Measurements from ENCODE around the gene SINHCAF. TPM values are rescaled to one million over a fixed set of nuclear protein-coding genes. Genes with fewer than 3 reads are reported as not detected.
"Not testable (repeated sequence)": the region's sequence is repeated elsewhere in the genome, so short reads cannot be mapped to it uniquely, and the experiment has no call there.

SINHCAF gene, protein sequence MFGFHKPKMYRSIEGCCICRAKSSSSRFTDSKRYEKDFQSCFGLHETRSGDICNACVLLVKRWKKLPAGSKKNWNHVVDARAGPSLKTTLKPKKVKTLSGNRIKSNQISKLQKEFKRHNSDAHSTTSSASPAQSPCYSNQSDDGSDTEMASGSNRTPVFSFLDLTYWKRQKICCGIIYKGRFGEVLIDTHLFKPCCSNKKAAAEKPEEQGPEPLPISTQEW
- 10 to 100 TPM in 1 of 2 donors, 1 to 10 TPM in 1; 3.9 to 10.3 TPM for total RNA-seq
- polyA plus RNA-seq = 1 to 10 TPM; 2.3 to 5.8 TPM

DNA sequence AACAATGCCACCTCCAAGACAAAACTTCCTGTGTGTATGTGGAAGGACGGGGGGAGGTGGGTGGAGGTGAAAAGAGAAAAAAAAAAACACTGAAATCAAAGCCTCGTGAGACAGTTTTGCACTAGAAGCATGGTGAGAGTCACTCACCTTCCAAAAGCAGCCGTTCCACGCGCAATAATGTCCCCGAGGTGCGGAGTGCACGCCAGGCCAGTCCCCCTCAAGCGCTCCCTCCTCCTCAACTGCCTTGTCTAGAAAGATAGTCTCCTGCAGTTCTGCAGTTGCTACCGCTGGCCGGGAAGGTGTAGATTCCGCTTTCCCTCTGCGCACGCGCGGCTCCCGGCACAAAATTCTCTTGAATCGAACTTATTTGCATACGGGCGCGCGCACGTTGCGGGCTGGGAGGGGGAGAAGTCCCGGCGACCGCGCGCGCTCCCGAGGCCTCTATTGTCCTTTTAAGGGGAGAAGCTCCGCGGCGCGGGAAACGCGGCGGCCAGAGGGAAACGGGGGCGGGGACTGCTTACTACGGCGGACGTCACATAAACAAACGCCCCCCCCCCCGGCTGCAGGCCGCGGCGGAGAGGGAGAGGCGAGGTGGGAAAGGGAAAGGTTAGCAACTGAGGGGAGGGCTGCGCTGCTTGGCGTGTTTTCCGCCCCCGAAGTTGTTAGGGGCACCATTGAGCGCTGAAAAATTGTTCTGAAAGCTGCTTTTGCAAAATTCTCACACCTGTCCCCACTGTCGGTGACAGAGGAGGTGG lies at the start of gene SINHCAF:
SINHCAF (minus strand) TSS at position 274 of the 755 bp plus-strand sequence. CDS start 27,946 bp downstream, outside the sequence.
- no peaks in the 10 kb centered on the region for H3K9me3 ChIP-seq (ENCODE audit: control insufficient read depth in 4 of 4, low read length in 3 of 4)
- no peak for TF ChIP-seq YY1 (IDR thresholded peaks at IDR 0.05)
- peak in 1 of 2 donors; percentile 56 for TF ChIP-seq EGR1 (IDR thresholded peaks at IDR 0.05; ENCODE audit: low read depth in 2 of 2)
- TF ChIP-seq, protein P1, sequence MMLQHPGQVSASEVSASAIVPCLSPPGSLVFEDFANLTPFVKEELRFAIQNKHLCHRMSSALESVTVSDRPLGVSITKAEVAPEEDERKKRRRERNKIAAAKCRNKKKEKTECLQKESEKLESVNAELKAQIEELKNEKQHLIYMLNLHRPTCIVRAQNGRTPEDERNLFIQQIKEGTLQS (IDR thresholded peaks at IDR 0.05) = no peak
- peak in 1 of 2 donors; percentile 23 for TF ChIP-seq JUND (IDR thresholded peaks at IDR 0.05)
- peak; percentile 13 to 14 for TF ChIP-seq RXRA (IDR thresholded peaks at IDR 0.05)
- TF ChIP-seq, protein P2, sequence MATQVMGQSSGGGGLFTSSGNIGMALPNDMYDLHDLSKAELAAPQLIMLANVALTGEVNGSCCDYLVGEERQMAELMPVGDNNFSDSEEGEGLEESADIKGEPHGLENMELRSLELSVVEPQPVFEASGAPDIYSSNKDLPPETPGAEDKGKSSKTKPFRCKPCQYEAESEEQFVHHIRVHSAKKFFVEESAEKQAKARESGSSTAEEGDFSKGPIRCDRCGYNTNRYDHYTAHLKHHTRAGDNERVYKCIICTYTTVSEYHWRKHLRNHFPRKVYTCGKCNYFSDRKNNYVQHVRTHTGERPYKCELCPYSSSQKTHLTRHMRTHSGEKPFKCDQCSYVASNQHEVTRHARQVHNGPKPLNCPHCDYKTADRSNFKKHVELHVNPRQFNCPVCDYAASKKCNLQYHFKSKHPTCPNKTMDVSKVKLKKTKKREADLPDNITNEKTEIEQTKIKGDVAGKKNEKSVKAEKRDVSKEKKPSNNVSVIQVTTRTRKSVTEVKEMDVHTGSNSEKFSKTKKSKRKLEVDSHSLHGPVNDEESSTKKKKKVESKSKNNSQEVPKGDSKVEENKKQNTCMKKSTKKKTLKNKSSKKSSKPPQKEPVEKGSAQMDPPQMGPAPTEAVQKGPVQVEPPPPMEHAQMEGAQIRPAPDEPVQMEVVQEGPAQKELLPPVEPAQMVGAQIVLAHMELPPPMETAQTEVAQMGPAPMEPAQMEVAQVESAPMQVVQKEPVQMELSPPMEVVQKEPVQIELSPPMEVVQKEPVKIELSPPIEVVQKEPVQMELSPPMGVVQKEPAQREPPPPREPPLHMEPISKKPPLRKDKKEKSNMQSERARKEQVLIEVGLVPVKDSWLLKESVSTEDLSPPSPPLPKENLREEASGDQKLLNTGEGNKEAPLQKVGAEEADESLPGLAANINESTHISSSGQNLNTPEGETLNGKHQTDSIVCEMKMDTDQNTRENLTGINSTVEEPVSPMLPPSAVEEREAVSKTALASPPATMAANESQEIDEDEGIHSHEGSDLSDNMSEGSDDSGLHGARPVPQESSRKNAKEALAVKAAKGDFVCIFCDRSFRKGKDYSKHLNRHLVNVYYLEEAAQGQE (IDR thresholded peaks at IDR 0.05) = peak; percentile 82
- peak; percentile 96 for TF ChIP-seq TAF1 (conservative IDR thresholded peaks at IDR 0.05)
- TF ChIP-seq NR2F2 (IDR thresholded peaks at IDR 0.05) = peak; percentile 45
- TF ChIP-seq RAD21 (IDR thresholded peaks at IDR 0.05) = peak in 1 of 2 donors; percentile 29
- TF ChIP-seq, protein P3, sequence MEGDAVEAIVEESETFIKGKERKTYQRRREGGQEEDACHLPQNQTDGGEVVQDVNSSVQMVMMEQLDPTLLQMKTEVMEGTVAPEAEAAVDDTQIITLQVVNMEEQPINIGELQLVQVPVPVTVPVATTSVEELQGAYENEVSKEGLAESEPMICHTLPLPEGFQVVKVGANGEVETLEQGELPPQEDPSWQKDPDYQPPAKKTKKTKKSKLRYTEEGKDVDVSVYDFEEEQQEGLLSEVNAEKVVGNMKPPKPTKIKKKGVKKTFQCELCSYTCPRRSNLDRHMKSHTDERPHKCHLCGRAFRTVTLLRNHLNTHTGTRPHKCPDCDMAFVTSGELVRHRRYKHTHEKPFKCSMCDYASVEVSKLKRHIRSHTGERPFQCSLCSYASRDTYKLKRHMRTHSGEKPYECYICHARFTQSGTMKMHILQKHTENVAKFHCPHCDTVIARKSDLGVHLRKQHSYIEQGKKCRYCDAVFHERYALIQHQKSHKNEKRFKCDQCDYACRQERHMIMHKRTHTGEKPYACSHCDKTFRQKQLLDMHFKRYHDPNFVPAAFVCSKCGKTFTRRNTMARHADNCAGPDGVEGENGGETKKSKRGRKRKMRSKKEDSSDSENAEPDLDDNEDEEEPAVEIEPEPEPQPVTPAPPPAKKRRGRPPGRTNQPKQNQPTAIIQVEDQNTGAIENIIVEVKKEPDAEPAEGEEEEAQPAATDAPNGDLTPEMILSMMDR (IDR thresholded peaks at IDR 0.05; ENCODE audit: low read depth, low read length, missing input control) = no peak
- TF ChIP-seq GABPA (IDR thresholded peaks at IDR 0.05 in 1 of 2, conservative IDR thresholded peaks at IDR 0.05 in 1 of 2) = peak in 1 of 2 donors; percentile 30
- TF ChIP-seq, protein P4, sequence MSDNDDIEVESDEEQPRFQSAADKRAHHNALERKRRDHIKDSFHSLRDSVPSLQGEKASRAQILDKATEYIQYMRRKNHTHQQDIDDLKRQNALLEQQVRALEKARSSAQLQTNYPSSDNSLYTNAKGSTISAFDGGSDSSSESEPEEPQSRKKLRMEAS (IDR thresholded peaks at IDR 0.05) = no peak
- TF ChIP-seq HNF4A (conservative IDR thresholded peaks at IDR 0.05) = peak in 1 of 2 donors; percentile 24
- TF ChIP-seq FOXA1 (IDR thresholded peaks at IDR 0.05) = no peak
- peak; percentile 70 for TF ChIP-seq SP1 (IDR thresholded peaks at IDR 0.05)
- TF ChIP-seq FOXA2 (IDR thresholded peaks at IDR 0.05) = peak; percentile 37
- TF ChIP-seq HNF4G (IDR thresholded peaks at IDR 0.05) = no peak
- TF ChIP-seq, protein P5, sequence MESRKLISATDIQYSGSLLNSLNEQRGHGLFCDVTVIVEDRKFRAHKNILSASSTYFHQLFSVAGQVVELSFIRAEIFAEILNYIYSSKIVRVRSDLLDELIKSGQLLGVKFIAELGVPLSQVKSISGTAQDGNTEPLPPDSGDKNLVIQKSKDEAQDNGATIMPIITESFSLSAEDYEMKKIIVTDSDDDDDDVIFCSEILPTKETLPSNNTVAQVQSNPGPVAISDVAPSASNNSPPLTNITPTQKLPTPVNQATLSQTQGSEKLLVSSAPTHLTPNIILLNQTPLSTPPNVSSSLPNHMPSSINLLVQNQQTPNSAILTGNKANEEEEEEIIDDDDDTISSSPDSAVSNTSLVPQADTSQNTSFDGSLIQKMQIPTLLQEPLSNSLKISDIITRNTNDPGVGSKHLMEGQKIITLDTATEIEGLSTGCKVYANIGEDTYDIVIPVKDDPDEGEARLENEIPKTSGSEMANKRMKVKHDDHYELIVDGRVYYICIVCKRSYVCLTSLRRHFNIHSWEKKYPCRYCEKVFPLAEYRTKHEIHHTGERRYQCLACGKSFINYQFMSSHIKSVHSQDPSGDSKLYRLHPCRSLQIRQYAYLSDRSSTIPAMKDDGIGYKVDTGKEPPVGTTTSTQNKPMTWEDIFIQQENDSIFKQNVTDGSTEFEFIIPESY (IDR thresholded peaks at IDR 0.05) = no peak
- peak within 1 kb of the TSS; percentile 72 to 96 (median 92) for H3K4me3 ChIP-seq (ENCODE audit: low read depth in 1 of 3, low read length in 3 of 3)
- H3K9ac ChIP-seq (ENCODE audit: low read depth in 1 of 2, low read length in 2 of 2) = peak within 1 kb of the TSS; percentile 87 to 99
- H3K27ac ChIP-seq (ENCODE audit: low read depth in 1 of 2, low read length in 2 of 2) = peak within 1 kb of the TSS; percentile 87 to 97
- WGBS = under 1% methylated on average over 55 of the region's 55 CpGs
- no peaks in the 10 kb centered on the region for H3K27me3 ChIP-seq (ENCODE audit: control insufficient read depth in 4 of 4, insufficient read depth in 4 of 4, low read length in 3 of 4)
- peak; percentile 97 for DNase-seq (ENCODE audit: low spot score)
- no peaks in the 10 kb centered on the region for H3K36me3 ChIP-seq (ENCODE audit: control insufficient read depth in 4 of 4, insufficient read depth in 3 of 4, low read depth in 1 of 4, low read length in 3 of 4)
- peaks cover 0 to 10% (median 0%) of the 10 kb centered on the region in 4 donors for H3K4me1 ChIP-seq (ENCODE audit: control insufficient read depth in 4 of 4, insufficient read depth in 4 of 4, low read length in 3 of 4)

DNA sequence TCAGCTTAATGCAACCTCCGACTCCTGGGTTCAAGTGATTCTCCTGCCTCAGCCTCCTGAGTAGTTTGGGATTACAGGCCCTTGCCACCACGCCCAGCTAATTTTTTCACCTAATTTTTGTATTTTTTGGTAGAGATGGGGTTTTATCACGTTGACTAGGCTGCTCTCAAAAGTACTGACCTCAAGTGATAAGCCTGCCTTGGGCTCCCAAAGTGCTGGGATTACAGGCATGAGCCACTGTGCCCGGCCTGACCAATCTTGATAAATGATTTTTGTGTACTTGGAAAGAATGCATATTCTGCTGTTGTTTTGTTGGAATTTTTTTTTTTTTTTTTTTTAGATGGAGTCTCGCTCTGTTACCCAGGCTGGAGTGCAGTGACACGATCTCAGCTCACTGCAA lies 49.5 kb upstream of the SINHCAF start:
- not testable (repeated sequence) for H3K36me3 ChIP-seq (ENCODE audit: control insufficient read depth in 4 of 4, insufficient read depth in 3 of 4, low read depth in 1 of 4, low read length in 3 of 4); H3K4me3 ChIP-seq (ENCODE audit: low read depth in 1 of 3, low read length in 3 of 3); DNase-seq (ENCODE audit: low spot score); H3K9me3 ChIP-seq (ENCODE audit: control insufficient read depth in 4 of 4, low read length in 3 of 4); H3K9ac ChIP-seq (ENCODE audit: low read depth in 1 of 2, low read length in 2 of 2); H3K27me3 ChIP-seq (ENCODE audit: control insufficient read depth in 4 of 4, insufficient read depth in 4 of 4, low read length in 3 of 4); H3K4me1 ChIP-seq (ENCODE audit: control insufficient read depth in 4 of 4, insufficient read depth in 4 of 4, low read length in 3 of 4); H3K27ac ChIP-seq (ENCODE audit: low read depth in 1 of 2, low read length in 2 of 2)
- WGBS = 86% methylated on average over 6 of the region's 6 CpGs

Measured in liver (tissue), 9 donors.